GM21786 (cell line): ENCODE measurements around the gene IQGAP3.
"Not testable (repeated sequence)": the region's sequence is repeated elsewhere in the genome, so short reads cannot be mapped to it uniquely, and the experiment has no call there.

ENCODE experiments used
- ATAC-seq: cut with Tn5 transposase; IDR thresholded peaks from one replicate; pipeline ENCODE4 v1.9.1; 2021; ENCODE audit not compliant: unreplicated experiment

IQGAP3 gene

GRCh38 chr1:156592910-156593660 is 20.7 kb upstream of the IQGAP3 start:
- no peak for ATAC-seq

- no peak for ATAC-seq
Measured at GRCh38 chr1:156592158-156592909, 20.0 kb upstream of the IQGAP3 start.

GRCh38 chr1:156591432-156592157 is 19.2 kb upstream of the IQGAP3 start, which contains the start of gene NAXE:
NAXE (plus strand) TSS chr1:156591776; CDS start chr1:156591805, 29 bp downstream.
- peak; percentile 60 for ATAC-seq

GRCh38 chr1:156591181-156591431 is 18.7 kb upstream of the IQGAP3 start:
- no peak for ATAC-seq

- ATAC-seq: no peak
Measured at GRCh38 chr1:156590326-156591180, 18.2 kb upstream of the IQGAP3 start.

GRCh38 chr1:156589546-156589945 is 17.2 kb upstream of the IQGAP3 start:
- ATAC-seq: no peak

GRCh38 chr1:156587927-156588326 is 15.6 kb upstream of the IQGAP3 start:
- ATAC-seq: not testable (repeated sequence)

- ATAC-seq: no peak
Measured at GRCh38 chr1:156586892-156587477, 14.6 kb upstream of the IQGAP3 start.

GRCh38 chr1:156586323-156586722 is 14.0 kb upstream of the IQGAP3 start:
- no peak for ATAC-seq

GRCh38 chr1:156584813-156585212 is 12.4 kb upstream of the IQGAP3 start:
- no peak for ATAC-seq

- ATAC-seq: no peak
Measured at GRCh38 chr1:156583821-156584622, 11.7 kb upstream of the IQGAP3 start.

- ATAC-seq: no peak
Measured at GRCh38 chr1:156582388-156583017, 10.1 kb upstream of the IQGAP3 start.

- no peak for ATAC-seq
Measured at GRCh38 chr1:156581661-156582387, 9.5 kb upstream of the IQGAP3 start.

- ATAC-seq: no peak
Measured at GRCh38 chr1:156579472-156579871, 7.1 kb upstream of the IQGAP3 start, which contains the start of gene TTC24. TTC24 (plus strand) TSS chr1:156579723; CDS start chr1:156581365, 1,642 bp downstream.

GRCh38 chr1:156578055-156578454 is 5.7 kb upstream of the IQGAP3 start:
- ATAC-seq: no peak

- no peak for ATAC-seq
Measured at GRCh38 chr1:156577550-156577949, 5.2 kb upstream of the IQGAP3 start.

- ATAC-seq: no peak
Measured at GRCh38 chr1:156574039-156574633, 1.8 kb upstream of the IQGAP3 start.

- no peak for ATAC-seq
Measured at GRCh38 chr1:156572663-156573018, 276 bp upstream of the IQGAP3 start.
